ENCODE results near the gene HNRNPA1. TPM values are rescaled to one million over a fixed set of nuclear protein-coding genes. Genes with fewer than 3 reads are reported as not detected.
"Not testable (repeated sequence)": the region's sequence is repeated elsewhere in the genome, so short reads cannot be mapped to it uniquely, and the experiment has no call there.

The HNRNPA1 gene
- 1,116 and 1,137 TPM in 2 replicates for total RNA-seq (2021)
- Bru-seq, nascent RNA, result percentile 100 among the genes with signal in this experiment
- BruChase-seq, experiment 1, labeled RNA remaining after a 2-hour chase, result percentile 100 among the genes with signal in this experiment
- percentile 100 among the genes with signal in this experiment for BruChase-seq, experiment 2, labeled RNA remaining after a 6-hour chase
- long read RNA-seq, full-length matches to known transcripts, result 745 of 828 reads
- long read RNA-seq, partial matches to known transcripts, result 58 of 828 reads
- long read RNA-seq, other reads (novel, unspliced or antisense), result 25 of 828 reads

GRCh38 chr12:54280468-54281260, at the start of gene HNRNPA1:
Gene HNRNPA1 (plus strand): TSS chr12:54280726. CDS start chr12:54280808, 82 bp downstream.
- Histone ChIP-seq H2AFZ (peak within 1 kb of the TSS; percentile 72), H3K4me2 (peak within 1 kb of the TSS; percentile 98), H3K36me3 (ENCODE audit: low read depth) (peaks cover 62% of the 10 kb centered on the region), H3K27ac (peak within 1 kb of the TSS; percentile 94), H3K27me3 (ENCODE audit: insufficient read depth, low read depth) (no peaks in the 10 kb centered on the region), H3K9me2 (ENCODE audit: insufficient read depth) (no peaks in the 10 kb centered on the region), H3K9me3 (ENCODE audit: insufficient read depth, low read depth) (no peaks in the 10 kb centered on the region), H3K4me3 (peak within 1 kb of the TSS; percentile 82), H3K4me1 (replicated peaks; ENCODE audit: insufficient read depth) (peaks cover 44% of the 10 kb centered on the region), H3K79me2 (ENCODE audit: low read depth) (peaks cover 83% of the 10 kb centered on the region), H3F3A (ENCODE audit: insufficient read depth, low read depth) (peaks cover 64% of the 10 kb centered on the region), H4K20me1 (ENCODE audit: insufficient read depth) (peaks cover 43% of the 10 kb centered on the region)
- ChIA-PET POLR2A (ENCODE audit: unreplicated experiment) (interaction anchor here (0.5 to 1.4 kb wide), 7 partner anchors 9 to 265 kb away, joined by 3 to 39 read pairs (median 5); partner anchors contain the start of gene COPZ1), CTCF (interaction anchor here (0.6 to 1.7 kb wide), 5 partner anchors 26 to 585 kb away, joined by 3 to 12 read pairs (median 3); partner anchors contain the start of gene COPZ1)
- peak; percentile 95 to 99 for DNase-seq
- BruUV-seq (replicated peaks), result TSS peak; percentile 64
- intact Hi-C loops (cut with micrococcal nuclease; ENCODE audit: unreplicated experiment), result loop anchor here (2.0 kb wide), 1 partner anchor 78 kb away; no protein-coding TSS in a partner anchor
- TF ChIP-seq EZH2 (IDR thresholded peaks at IDR 0.05; ENCODE audit: low read depth), result no peak
- TF ChIP-seq CTCF (conservative IDR thresholded peaks at IDR 0.05), result 0 out of 2 replicates have a peak, but pooled peaks have one; percentile 3

- POLR2A ChIA-PET (ENCODE audit: unreplicated experiment); H3K36me3 ChIP-seq (ENCODE audit: low read depth); intact Hi-C loops (cut with micrococcal nuclease; ENCODE audit: unreplicated experiment); H4K20me1 ChIP-seq (ENCODE audit: insufficient read depth); CTCF ChIA-PET; DNase-seq; H3K27me3 ChIP-seq (ENCODE audit: insufficient read depth, low read depth); H2AFZ ChIP-seq; H3K4me2 ChIP-seq; H3K79me2 ChIP-seq (ENCODE audit: low read depth); H3K4me3 ChIP-seq; BruUV-seq (replicated peaks); H3K9me3 ChIP-seq (ENCODE audit: insufficient read depth, low read depth); H3K27ac ChIP-seq; H3K9me2 ChIP-seq (ENCODE audit: insufficient read depth): not testable (repeated sequence)
- Histone ChIP-seq H3F3A (ENCODE audit: insufficient read depth, low read depth) (peaks cover 13% of the 10 kb centered on the region), H3K4me1 (replicated peaks; ENCODE audit: insufficient read depth) (peaks cover 10% of the 10 kb centered on the region)
These were observed 49.3 kb upstream of the HNRNPA1 start for GRCh38 chr12:54231269-54231668.

- DNase-seq, result no peak
- intact Hi-C loops (cut with micrococcal nuclease; ENCODE audit: unreplicated experiment), result no loop called here
- H3K79me2 ChIP-seq (ENCODE audit: low read depth), result no peaks in the 10 kb centered on the region
- H3F3A ChIP-seq (ENCODE audit: insufficient read depth, low read depth), result peaks cover 13% of the 10 kb centered on the region
- no peaks in the 10 kb centered on the region for H3K36me3 ChIP-seq (ENCODE audit: low read depth)
- H3K9me3 ChIP-seq (ENCODE audit: insufficient read depth, low read depth), result no peaks in the 10 kb centered on the region
- no peak overlapping the region for H3K4me2 ChIP-seq
- no TSS peak for BruUV-seq (replicated peaks)
- H3K9me2 ChIP-seq (ENCODE audit: insufficient read depth), result no peaks in the 10 kb centered on the region
- H3K4me1 ChIP-seq (replicated peaks; ENCODE audit: insufficient read depth), result peaks cover 10% of the 10 kb centered on the region
- POLR2A ChIA-PET (ENCODE audit: unreplicated experiment), result interaction anchor here (0.6 to 0.7 kb wide), 2 partner anchors 48 to 130 kb away, joined by 3 to 5 read pairs; partner anchors contain the start of gene HNRNPA1
- H3K27me3 ChIP-seq (ENCODE audit: insufficient read depth, low read depth), result no peaks in the 10 kb centered on the region
- no peak overlapping the region for H3K4me3 ChIP-seq
- H2AFZ ChIP-seq, result no peak overlapping the region
- no peak overlapping the region for H3K27ac ChIP-seq
- TF ChIP-seq CTCF (conservative IDR thresholded peaks at IDR 0.05), result no peak
- no peak for TF ChIP-seq EZH2 (IDR thresholded peaks at IDR 0.05; ENCODE audit: low read depth)
- CTCF ChIA-PET, result no interaction called here
- H4K20me1 ChIP-seq (ENCODE audit: insufficient read depth), result no peaks in the 10 kb centered on the region
These were observed 47.7 kb upstream of the HNRNPA1 start for GRCh38 chr12:54232790-54233189.
